Testis (tissue), 3 donors: Measurements from ENCODE around the gene ANO2. TPM values are rescaled to one million over a fixed set of nuclear protein-coding genes. Genes with fewer than 3 reads are reported as not detected.

Experiments used
- DNase-seq: peaks from one replicate; pipeline ENCODE4 v3.0.0-alpha.2; 2019
- H3K27ac ChIP-seq, 2 donors: fragments of 200-600 bp; sonication (generic); one replicate each; pipeline ENCODE4 v1.5.1; 2019
- H3K27me3 ChIP-seq: fragments of 200-600 bp; sonication (generic); one replicate; pipeline ENCODE4 v1.5.1; 2019
- H3K36me3 ChIP-seq: fragments of 200-600 bp; sonication (generic); one replicate; pipeline ENCODE4 v1.5.1; 2017; ENCODE audit warnings: low read depth; ENCODE audit errors: missing control alignments
- H3K4me1 ChIP-seq: fragments of 200-600 bp; sonication (generic); one replicate; pipeline ENCODE4 v1.5.1; 2019
- H3K4me3 ChIP-seq, 2 donors: fragments of 200-600 bp; sonication (generic); one replicate each; pipeline ENCODE4 v1.5.1; 2017 to 2019
- H3K9me3 ChIP-seq: fragments of 200-600 bp; sonication (generic); one replicate; pipeline ENCODE4 v1.5.1; 2017
- POLR2A ChIP-seq: fragments of 450-650 bp; IDR thresholded peaks from one replicate; pipeline ENCODE4 v1.6.1; 2017; ENCODE audit warnings: antibody characterized with exemption, mild to moderate bottlenecking, moderate library complexity
- WGBS, 2 donors: methylation state at CpG; one replicate each; pipeline ENCODE4 v1.1.5; 2018; 5-methylcytosine and 5-hydroxymethylcytosine counted together
- intact Hi-C: fragments of 100-400 bp; cut with DNase I; formaldehyde crosslinking; loops from one replicate; pipeline ENCODE4 v1.15.1; 2023; ENCODE audit warnings: low total_unique reads
- polyA plus RNA-seq: library from polyadenylated mRNA; stranded (reverse); fragments of 350-450 nt; fragmentation: Illumina TruSeq; extraction: RNeasy Lipid Tissue Mini Kit (QIAGEN cat#74804); gene quantifications from one replicate; pipeline ENCODE4 v1.2.3, GENCODE V29; 2014; ENCODE audit warnings: low read depth, low replicate concordance; ENCODE audit not compliant: insufficient read depth
- total RNA-seq, 2 donors: library from RNA; depleted of rRNA; stranded (reverse); fragments of >200 nt; gene quantifications; one replicate each; pipeline ENCODE4 v1.2.3, GENCODE V29; 2016
- TF ChIP-seq, protein P1 (sequence below), 3 experiments: fragments of 450-650 bp in 2 of 3; fragments of 200-600 bp in 1 of 3; sonication (generic) in 1 of 3; IDR thresholded peaks; one replicate each; pipeline ENCODE4 v1.5.1; 2016 to 2019; ENCODE audit warnings: antibody characterized with exemption in 3 of 3, mild to moderate bottlenecking in 2 of 3, moderate library complexity in 1 of 3

The ANO2 gene
- total and polyA plus RNA-seq, 3 donors from 2014 or later = 9.8 to 24.5 (median 24.4) TPM

DNA sequence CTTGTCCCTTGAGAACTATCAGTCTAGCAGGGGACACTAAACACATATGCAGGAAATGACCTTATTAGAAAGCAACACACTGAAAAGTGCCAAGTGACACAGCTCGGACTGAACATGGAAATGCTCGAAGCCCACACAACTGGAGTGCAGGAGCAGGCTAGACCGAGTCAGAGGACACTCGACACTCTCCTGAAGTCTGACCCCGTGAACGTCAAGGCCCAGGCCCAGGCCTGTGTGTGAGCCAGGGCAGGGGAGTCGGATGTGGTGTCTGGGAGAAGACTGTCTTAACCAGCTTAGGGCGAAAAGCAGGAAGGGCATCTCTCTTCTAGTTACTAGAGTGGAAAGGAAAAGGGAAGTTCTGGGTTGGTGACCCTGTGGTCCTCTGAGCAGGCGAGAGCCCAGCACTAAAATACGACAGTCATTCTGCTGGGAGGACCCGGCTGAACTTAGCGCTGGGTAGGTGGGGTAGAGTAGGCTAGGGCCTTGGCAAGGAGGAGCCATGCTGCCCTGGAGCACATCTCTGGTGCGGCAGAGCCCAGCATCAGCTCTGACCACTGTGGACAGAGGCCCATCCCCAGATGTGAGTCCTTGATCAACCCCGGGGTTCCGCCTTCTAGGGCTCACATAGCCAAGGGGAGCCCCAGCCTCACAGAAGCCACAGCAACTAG lies 420.2 kb downstream of the ANO2 start:
- H3K27me3 ChIP-seq = no peaks in the 10 kb centered on the region
- intact Hi-C loops = no loop called here

DNA sequence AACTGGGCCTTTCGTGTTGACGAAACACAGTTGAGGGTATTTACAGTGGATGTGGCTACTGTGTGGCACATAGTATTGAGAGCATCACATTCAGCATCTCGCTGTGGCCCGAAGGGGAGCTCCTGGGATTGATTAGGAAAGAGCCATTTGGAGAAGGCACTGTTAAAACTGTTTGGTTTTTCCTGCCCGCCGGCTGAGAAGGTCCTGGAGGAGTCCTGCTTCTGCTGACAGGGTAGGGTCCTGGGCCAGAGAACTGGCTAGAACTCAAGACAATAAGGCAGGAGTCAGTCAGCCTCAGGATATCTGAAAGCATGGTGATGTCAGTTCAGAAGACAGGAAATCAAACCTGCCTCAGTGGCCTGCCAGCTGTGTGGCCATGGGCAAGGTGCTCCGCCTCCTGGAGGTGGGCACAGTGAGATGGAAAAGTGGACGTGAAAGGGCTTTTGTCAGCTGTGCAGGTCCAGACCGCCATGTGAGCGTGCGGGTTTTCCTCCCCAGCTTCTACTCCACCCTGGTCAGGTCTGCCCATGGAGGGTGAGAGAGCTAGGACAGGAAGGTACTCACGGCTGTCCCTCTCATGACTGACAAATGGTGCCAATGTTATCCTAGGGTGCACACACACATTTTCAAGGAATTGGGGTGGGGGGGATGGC lies 420.8 kb downstream of the ANO2 start:
- intact Hi-C loops = no loop called here
- WGBS, 2 donors = 92 to 96% methylated on average over 12 of the region's 12 CpGs

More for the DNA sequence above, 420.2 kb downstream of the ANO2 start:
- WGBS, 2 donors = 87 to 89% methylated on average over 13 to 15 of the region's 15 CpGs
- Histone ChIP-seq H3K27ac (no peak overlapping the region), H3K9me3 (no peaks in the 10 kb centered on the region), H3K4me3 (no peak overlapping the region), H3K4me1 (no peaks in the 10 kb centered on the region), H3K36me3 (no peaks in the 10 kb centered on the region)
- DNase-seq = no peak
- TF ChIP-seq, protein P1, sequence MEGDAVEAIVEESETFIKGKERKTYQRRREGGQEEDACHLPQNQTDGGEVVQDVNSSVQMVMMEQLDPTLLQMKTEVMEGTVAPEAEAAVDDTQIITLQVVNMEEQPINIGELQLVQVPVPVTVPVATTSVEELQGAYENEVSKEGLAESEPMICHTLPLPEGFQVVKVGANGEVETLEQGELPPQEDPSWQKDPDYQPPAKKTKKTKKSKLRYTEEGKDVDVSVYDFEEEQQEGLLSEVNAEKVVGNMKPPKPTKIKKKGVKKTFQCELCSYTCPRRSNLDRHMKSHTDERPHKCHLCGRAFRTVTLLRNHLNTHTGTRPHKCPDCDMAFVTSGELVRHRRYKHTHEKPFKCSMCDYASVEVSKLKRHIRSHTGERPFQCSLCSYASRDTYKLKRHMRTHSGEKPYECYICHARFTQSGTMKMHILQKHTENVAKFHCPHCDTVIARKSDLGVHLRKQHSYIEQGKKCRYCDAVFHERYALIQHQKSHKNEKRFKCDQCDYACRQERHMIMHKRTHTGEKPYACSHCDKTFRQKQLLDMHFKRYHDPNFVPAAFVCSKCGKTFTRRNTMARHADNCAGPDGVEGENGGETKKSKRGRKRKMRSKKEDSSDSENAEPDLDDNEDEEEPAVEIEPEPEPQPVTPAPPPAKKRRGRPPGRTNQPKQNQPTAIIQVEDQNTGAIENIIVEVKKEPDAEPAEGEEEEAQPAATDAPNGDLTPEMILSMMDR (IDR thresholded peaks at IDR 0.05) = no peak
- TF ChIP-seq POLR2A = no peak

GRCh38 chr12:5523396-5524115 lies 421.5 kb downstream of the ANO2 start:
- Histone ChIP-seq H3K36me3 (no peaks in the 10 kb centered on the region), H3K9me3 (no peaks in the 10 kb centered on the region), H3K27ac (no peak overlapping the region), H3K4me3 (no peak overlapping the region), H3K4me1 (no peaks in the 10 kb centered on the region), H3K27me3 (no peaks in the 10 kb centered on the region)
- no peak for DNase-seq
- 91% methylated on average over 24 of the region's 24 CpGs for WGBS, 2 donors
- intact Hi-C loops = no loop called here
- TF ChIP-seq, protein P1 (IDR thresholded peaks at IDR 0.05) = no peak
- no peak for TF ChIP-seq POLR2A

More for the DNA sequence above, 420.8 kb downstream of the ANO2 start:
- Histone ChIP-seq H3K9me3 (no peaks in the 10 kb centered on the region), H3K36me3 (no peaks in the 10 kb centered on the region), H3K27me3 (no peaks in the 10 kb centered on the region), H3K4me3 (no peak overlapping the region), H3K4me1 (no peaks in the 10 kb centered on the region), H3K27ac (no peak overlapping the region)
- TF ChIP-seq, protein P1 (IDR thresholded peaks at IDR 0.05) = no peak
- TF ChIP-seq POLR2A = no peak
- DNase-seq = no peak

DNA sequence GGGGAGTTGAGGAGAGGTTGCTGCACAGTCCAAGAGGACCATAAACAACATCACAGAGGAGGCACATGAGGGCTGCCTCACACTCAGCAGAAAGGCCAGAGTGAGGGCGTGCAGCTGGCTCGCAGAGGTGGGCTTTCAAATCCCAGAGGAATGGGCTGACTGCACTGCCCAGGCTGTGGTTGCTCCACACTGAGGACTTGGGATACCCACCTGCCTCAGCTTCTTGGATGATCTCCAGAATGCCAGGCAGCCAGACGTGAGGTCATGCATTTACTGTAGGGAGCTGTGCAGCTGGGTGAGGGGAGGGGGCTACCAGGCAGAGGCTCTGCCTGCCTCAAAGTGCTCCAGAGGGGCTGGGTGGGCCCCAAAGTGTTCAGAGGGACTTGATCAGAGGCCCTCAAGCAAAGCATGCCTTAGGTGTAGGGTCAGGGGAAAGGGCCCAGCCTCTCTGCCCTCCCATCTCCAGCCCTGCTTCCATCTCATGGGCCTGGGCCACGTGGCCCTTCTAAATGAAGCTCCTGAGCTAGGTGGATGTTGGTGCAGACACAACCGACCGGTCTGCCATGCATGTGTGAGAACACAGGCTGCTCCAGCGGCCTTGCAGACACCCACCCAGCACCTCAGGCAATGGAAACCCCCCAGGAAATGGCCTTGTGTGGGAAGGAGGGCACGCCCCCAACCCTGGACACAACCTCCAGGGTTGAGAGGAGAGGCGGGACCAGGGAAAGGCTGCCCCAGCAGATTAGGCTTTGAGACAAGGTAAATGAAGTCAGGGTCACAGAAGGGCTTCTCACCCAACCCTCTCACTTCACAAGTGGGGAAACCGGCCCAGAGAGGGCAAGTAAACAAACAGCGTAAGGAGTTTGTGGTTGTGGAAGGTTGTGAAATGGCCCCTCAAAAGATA lies 422.4 kb downstream of the ANO2 start:
- WGBS, 2 donors = 91 to 92% methylated on average over 9 to 11 of the region's 11 CpGs
- TF ChIP-seq, protein P1 (IDR thresholded peaks at IDR 0.05) = no peak
- no peak for TF ChIP-seq POLR2A
- Histone ChIP-seq H3K9me3 (no peaks in the 10 kb centered on the region), H3K27me3 (no peaks in the 10 kb centered on the region), H3K27ac (no peak overlapping the region), H3K36me3 (no peaks in the 10 kb centered on the region), H3K4me3 (no peak overlapping the region), H3K4me1 (no peaks in the 10 kb centered on the region)
- DNase-seq = no peak
- intact Hi-C loops = no loop called here
